ENCODE results near the gene NSG1. TPM values are rescaled to one million over a fixed set of nuclear protein-coding genes. Genes with fewer than 3 reads are reported as not detected.
"Not testable (repeated sequence)": the region's sequence is repeated elsewhere in the genome, so short reads cannot be mapped to it uniquely, and the experiment has no call there.

Gene NSG1
- total RNA-seq, 1 experiment from 2014 or later = not detected

GRCh38 chr4:4347585-4347984 lies 39.3 kb upstream of the NSG1 start:
- intact Hi-C loops (cut with micrococcal nuclease; ENCODE audit: unreplicated experiment) (no loop called here), in situ Hi-C loops (cut with HindIII; ENCODE audit: low pct_unique_long_range_greater_than_20kb, low sequenced_read_pairs) (no loop called here)
- Histone ChIP-seq H3K36me3 (ENCODE audit: control insufficient read depth, insufficient read depth, low read length) (no peaks in the 10 kb centered on the region), H3K4me1 (ENCODE audit: control insufficient read depth, insufficient read depth, low read length) (no peaks in the 10 kb centered on the region), H3K27ac (ENCODE audit: low read length) (no peak overlapping the region), H3K4me3 (ENCODE audit: low read depth in 2 of 2, low read length in 2 of 2) (no peak overlapping the region), H3K27me3 (ENCODE audit: control insufficient read depth, insufficient read depth, low read length) (no peaks in the 10 kb centered on the region; the same call in 1 of the 2 replicates), H3K9me3 (ENCODE audit: control insufficient read depth, insufficient read depth, low read depth, low read length) (no peaks in the 10 kb centered on the region)
- POLR2A ChIA-PET = no interaction called here
- ATAC-seq (no peak), DNase-seq (ENCODE audit: low read depth, low spot score) (no peak)
- CTCF ChIA-PET = no interaction called here
- no peak for TF ChIP-seq CTCF (IDR thresholded peaks at IDR 0.05)
- no peak for TF ChIP-seq REST (IDR thresholded peaks at IDR 0.05; ENCODE audit: insufficient read depth in 1 of 2, low read depth in 2 of 2, low read length in 1 of 2)
- no peak for TF ChIP-seq TCF7L2 (IDR thresholded peaks at IDR 0.05; ENCODE audit: low read depth, low read length)
- TF ChIP-seq SIN3A (IDR thresholded peaks at IDR 0.05; ENCODE audit: borderline replicate concordance, insufficient read depth, low read depth, low read length) = no peak
- TF ChIP-seq POLR2AphosphoS5 (IDR thresholded peaks at IDR 0.05; ENCODE audit: low read depth, low read length) = no peak
- no TSS peak for BruUV-seq (replicated peaks)

- ATAC-seq, CTCF ChIA-PET: not testable (repeated sequence)
Measured at GRCh38 chr4:4348585-4348984, 38.3 kb upstream of the NSG1 start.

GRCh38 chr4:4349867-4350266 lies 37.0 kb upstream of the NSG1 start:
- POLR2A ChIA-PET = no interaction called here
- Histone ChIP-seq H3K36me3 (ENCODE audit: control insufficient read depth, insufficient read depth, low read length) (no peaks in the 10 kb centered on the region), H3K27ac (ENCODE audit: low read length) (no peak overlapping the region), H3K27me3 (ENCODE audit: control insufficient read depth, insufficient read depth, low read length) (no peaks in the 10 kb centered on the region; the same call in 1 of the 2 replicates), H3K9me3 (ENCODE audit: control insufficient read depth, insufficient read depth, low read depth, low read length) (no peaks in the 10 kb centered on the region), H3K4me1 (ENCODE audit: control insufficient read depth, insufficient read depth, low read length) (no peaks in the 10 kb centered on the region), H3K4me3 (ENCODE audit: low read depth in 2 of 2, low read length in 2 of 2) (no peak overlapping the region)
- intact Hi-C loops (cut with micrococcal nuclease; ENCODE audit: unreplicated experiment) = no loop called here
- CTCF ChIA-PET = no interaction called here
- TF ChIP-seq SIN3A (IDR thresholded peaks at IDR 0.05; ENCODE audit: borderline replicate concordance, insufficient read depth, low read depth, low read length) (no peak), CTCF (IDR thresholded peaks at IDR 0.05) (no peak), TCF7L2 (IDR thresholded peaks at IDR 0.05; ENCODE audit: low read depth, low read length) (no peak), REST (IDR thresholded peaks at IDR 0.05; ENCODE audit: insufficient read depth in 1 of 2, low read depth in 2 of 2, low read length in 1 of 2) (no peak), POLR2AphosphoS5 (IDR thresholded peaks at IDR 0.05; ENCODE audit: low read depth, low read length) (no peak)
- ATAC-seq (no peak), DNase-seq (ENCODE audit: low read depth, low spot score) (no peak)
- in situ Hi-C loops (cut with HindIII; ENCODE audit: low pct_unique_long_range_greater_than_20kb, low sequenced_read_pairs) = no loop called here
- BruUV-seq (replicated peaks) = no TSS peak

More at GRCh38 chr4:4348585-4348984, 38.3 kb upstream of the NSG1 start:
- H3K9me3 ChIP-seq (ENCODE audit: control insufficient read depth, insufficient read depth, low read depth, low read length); DNase-seq (ENCODE audit: low read depth, low spot score); BruUV-seq (replicated peaks); H3K36me3 ChIP-seq (ENCODE audit: control insufficient read depth, insufficient read depth, low read length); H3K27me3 ChIP-seq (ENCODE audit: control insufficient read depth, insufficient read depth, low read length); POLR2A ChIA-PET; H3K4me1 ChIP-seq (ENCODE audit: control insufficient read depth, insufficient read depth, low read length); in situ Hi-C loops (cut with HindIII; ENCODE audit: low pct_unique_long_range_greater_than_20kb, low sequenced_read_pairs); H3K4me3 ChIP-seq (ENCODE audit: low read depth in 2 of 2, low read length in 2 of 2); intact Hi-C loops (cut with micrococcal nuclease; ENCODE audit: unreplicated experiment); H3K27ac ChIP-seq (ENCODE audit: low read length): not testable (repeated sequence)
